ENCODE data around the gene PLPP3. TPM values are rescaled to one million over a fixed set of nuclear protein-coding genes. Genes with fewer than 3 reads are reported as not detected.
"Not testable (repeated sequence)": the region's sequence is repeated elsewhere in the genome, so short reads cannot be mapped to it uniquely, and the experiment has no call there.

The PLPP3 gene
- total RNA-seq, 1 experiment from 2014 or later = 26.7 TPM

- no peak overlapping the region for H3K9ac ChIP-seq (ENCODE audit: extremely low read depth, insufficient read length, low read length)
- no peak overlapping the region for H2BK5ac ChIP-seq (ENCODE audit: insufficient read length, low read length)
- H4K8ac ChIP-seq (replicated peaks; ENCODE audit: insufficient read length, low read depth, low read length) = no peak overlapping the region
- H2AK5ac ChIP-seq (ENCODE audit: insufficient read length, low read length) = no peak overlapping the region
- H3K18ac ChIP-seq (ENCODE audit: insufficient read length, low read depth, low read length) = no peak overlapping the region
- no peak overlapping the region for H4K5ac ChIP-seq (ENCODE audit: insufficient read length, low read depth, low read length)
- no peak for DNase-seq
- no peak overlapping the region for H3K56ac ChIP-seq (ENCODE audit: insufficient read length, low read depth, low read length)
- Mint-ChIP-seq H3K9me3 (peaks cover 10 to 17% of the 10 kb centered on the region in 2 experiments), H3K4me1 (peaks cover 0 to 5% of the 10 kb centered on the region in 2 experiments; a peak in 1 of 4 replicates), H3K4me3 (no peak overlapping the region), H3K27ac (no peak overlapping the region), H3K36me3 (ENCODE audit: insufficient read depth in 1 of 3, low read depth in 3 of 3) (peaks cover 0 to 3% (median under 1%) of the 10 kb centered on the region in 3 experiments; a peak in 4 of 7 replicates), H3K27me3 (ENCODE audit: low read depth) (peaks cover 3% of the 10 kb centered on the region; the same call in 1 of the 2 replicates)
- no peak overlapping the region for H3K4me2 ChIP-seq (ENCODE audit: insufficient read depth, insufficient read length, low read length)
- no peak overlapping the region for H4K91ac ChIP-seq (ENCODE audit: insufficient read length, low read depth, low read length)
- no peaks in the 10 kb centered on the region for H3K79me2 ChIP-seq (ENCODE audit: insufficient read depth, low read length)
- H3K9me3 ChIP-seq (ENCODE audit: control insufficient read depth, low read depth, low read length) = no peaks in the 10 kb centered on the region
- no peaks in the 10 kb centered on the region for H4K20me1 ChIP-seq (ENCODE audit: control insufficient read depth, insufficient read depth, insufficient read length)
- no peak overlapping the region for H3T11ph ChIP-seq (ENCODE audit: low read length)
- H3K27me3 ChIP-seq (ENCODE audit: insufficient read depth, low read length) = no peaks in the 10 kb centered on the region
- H2BK120ac ChIP-seq (ENCODE audit: low read depth, low read length, poor library complexity, severe bottlenecking) = no peak overlapping the region
- H3K4me1 ChIP-seq (ENCODE audit: insufficient read depth, low read length) = no peaks in the 10 kb centered on the region
- H2BK20ac ChIP-seq (ENCODE audit: low read depth, low read length, poor library complexity, severe bottlenecking) = no peak overlapping the region
- no peak overlapping the region for H2BK12ac ChIP-seq (ENCODE audit: insufficient read length, low read depth, low read length)
- no peak overlapping the region for H2AFZ ChIP-seq (ENCODE audit: low read length)
- no peak overlapping the region for H3K27ac ChIP-seq (ENCODE audit: insufficient read length, low read depth, low read length)
- no peak overlapping the region for H3K4ac ChIP-seq (ENCODE audit: low read depth, low read length)
- WGBS (ENCODE audit: extremely low coverage, insufficient read length, low lambda C conversion rate) = no CpG with 5 or more reads among the region's 2 CpGs
- H3K23ac ChIP-seq (ENCODE audit: insufficient read length, low read depth, low read length) = no peak overlapping the region
- no peak overlapping the region for H3K14ac ChIP-seq (ENCODE audit: insufficient read depth, low read length)
- no peaks in the 10 kb centered on the region for H3K79me1 ChIP-seq (ENCODE audit: insufficient read depth, low read depth, low read length, poor library complexity, severe bottlenecking)
- no peak for TF ChIP-seq CTCF (conservative IDR thresholded peaks at IDR 0.05)
- no peaks in the 10 kb centered on the region for H3K23me2 ChIP-seq (ENCODE audit: insufficient read length, low read depth, low read length, poor library complexity, severe bottlenecking)
- H2BK15ac ChIP-seq (ENCODE audit: low read depth, low read length) = no peak overlapping the region
These were observed 37.8 kb upstream of the PLPP3 start for GRCh38 chr1:56617141-56617540.

- H3K4me3 Mint-ChIP-seq; H2AK5ac ChIP-seq (ENCODE audit: insufficient read length, low read length); H3K9me3 ChIP-seq (ENCODE audit: control insufficient read depth, low read depth, low read length); H3K23ac ChIP-seq (ENCODE audit: insufficient read length, low read depth, low read length); H3K14ac ChIP-seq (ENCODE audit: insufficient read depth, low read length); H3K4me1 Mint-ChIP-seq; H3K36me3 Mint-ChIP-seq (ENCODE audit: insufficient read depth in 1 of 3, low read depth in 3 of 3); H2BK15ac ChIP-seq (ENCODE audit: low read depth, low read length); H4K8ac ChIP-seq (replicated peaks; ENCODE audit: insufficient read length, low read depth, low read length); H3K9ac ChIP-seq (ENCODE audit: extremely low read depth, insufficient read length, low read length); H2BK20ac ChIP-seq (ENCODE audit: low read depth, low read length, poor library complexity, severe bottlenecking); H2BK5ac ChIP-seq (ENCODE audit: insufficient read length, low read length); H3K27me3 Mint-ChIP-seq (ENCODE audit: low read depth); H2BK120ac ChIP-seq (ENCODE audit: low read depth, low read length, poor library complexity, severe bottlenecking); H3K79me1 ChIP-seq (ENCODE audit: insufficient read depth, low read depth, low read length, poor library complexity, severe bottlenecking); H3K4me2 ChIP-seq (ENCODE audit: insufficient read depth, insufficient read length, low read length); H3T11ph ChIP-seq (ENCODE audit: low read length); H3K4me1 ChIP-seq (ENCODE audit: insufficient read depth, low read length); H4K91ac ChIP-seq (ENCODE audit: insufficient read length, low read depth, low read length); H3K27ac ChIP-seq (ENCODE audit: insufficient read length, low read depth, low read length); H3K27ac Mint-ChIP-seq; H2AFZ ChIP-seq (ENCODE audit: low read length); H3K4ac ChIP-seq (ENCODE audit: low read depth, low read length); H4K20me1 ChIP-seq (ENCODE audit: control insufficient read depth, insufficient read depth, insufficient read length); H3K23me2 ChIP-seq (ENCODE audit: insufficient read length, low read depth, low read length, poor library complexity, severe bottlenecking); H4K5ac ChIP-seq (ENCODE audit: insufficient read length, low read depth, low read length); H3K56ac ChIP-seq (ENCODE audit: insufficient read length, low read depth, low read length); H3K18ac ChIP-seq (ENCODE audit: insufficient read length, low read depth, low read length); H3K79me2 ChIP-seq (ENCODE audit: insufficient read depth, low read length); DNase-seq; H3K27me3 ChIP-seq (ENCODE audit: insufficient read depth, low read length); H2BK12ac ChIP-seq (ENCODE audit: insufficient read length, low read depth, low read length): not testable (repeated sequence)
- WGBS (ENCODE audit: extremely low coverage, insufficient read length, low lambda C conversion rate) = no CpG with 5 or more reads among the region's 6 CpGs
- peaks cover 30 to 31% of the 10 kb centered on the region in 2 experiments for H3K9me3 Mint-ChIP-seq
These were observed 31.4 kb upstream of the PLPP3 start for GRCh38 chr1:56610770-56611169.

Measured in H9 (cell line).